ENCODE results near the gene TBX4.

Gene TBX4

DNA sequence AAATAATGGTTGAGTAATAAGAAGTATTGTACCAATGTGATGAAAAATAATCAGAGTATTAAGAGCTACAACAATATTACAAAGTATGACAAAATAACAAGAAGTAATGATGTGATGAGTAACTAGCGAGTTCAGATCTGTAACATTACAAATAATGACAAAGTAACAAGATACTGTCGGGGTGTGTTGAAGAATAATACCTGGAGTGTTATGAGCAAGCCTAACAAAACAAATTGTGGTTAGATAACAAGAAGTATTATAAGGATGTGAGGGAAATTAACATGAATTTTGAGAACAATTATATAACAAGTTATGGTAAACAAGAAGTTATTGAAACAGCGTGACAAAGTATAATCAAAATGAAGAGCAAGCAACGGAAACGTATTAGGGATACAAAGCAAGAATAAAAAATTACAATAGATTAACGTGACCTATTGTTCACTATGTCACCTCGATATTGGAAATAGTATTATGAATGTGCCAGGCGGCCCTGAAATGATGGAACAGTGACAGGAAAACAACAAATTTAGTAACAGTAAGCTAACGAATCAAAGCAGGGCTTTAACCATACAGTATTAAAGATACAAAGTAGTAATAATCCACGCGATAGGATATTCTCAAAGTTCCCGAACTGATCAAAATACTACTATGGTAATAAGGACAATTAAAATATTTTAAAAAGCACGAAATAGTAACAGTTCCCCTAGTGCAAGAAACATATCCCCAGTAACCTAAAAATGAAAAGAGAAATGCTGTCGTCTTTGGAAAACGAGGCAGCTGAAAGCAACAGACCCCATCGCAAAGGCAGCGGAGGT lies 1.6 kb downstream of the TBX4 start:
- DNase-seq (ENCODE audit: low read depth in 2 of 2, low spot score in 1 of 2), result no peak

DNA sequence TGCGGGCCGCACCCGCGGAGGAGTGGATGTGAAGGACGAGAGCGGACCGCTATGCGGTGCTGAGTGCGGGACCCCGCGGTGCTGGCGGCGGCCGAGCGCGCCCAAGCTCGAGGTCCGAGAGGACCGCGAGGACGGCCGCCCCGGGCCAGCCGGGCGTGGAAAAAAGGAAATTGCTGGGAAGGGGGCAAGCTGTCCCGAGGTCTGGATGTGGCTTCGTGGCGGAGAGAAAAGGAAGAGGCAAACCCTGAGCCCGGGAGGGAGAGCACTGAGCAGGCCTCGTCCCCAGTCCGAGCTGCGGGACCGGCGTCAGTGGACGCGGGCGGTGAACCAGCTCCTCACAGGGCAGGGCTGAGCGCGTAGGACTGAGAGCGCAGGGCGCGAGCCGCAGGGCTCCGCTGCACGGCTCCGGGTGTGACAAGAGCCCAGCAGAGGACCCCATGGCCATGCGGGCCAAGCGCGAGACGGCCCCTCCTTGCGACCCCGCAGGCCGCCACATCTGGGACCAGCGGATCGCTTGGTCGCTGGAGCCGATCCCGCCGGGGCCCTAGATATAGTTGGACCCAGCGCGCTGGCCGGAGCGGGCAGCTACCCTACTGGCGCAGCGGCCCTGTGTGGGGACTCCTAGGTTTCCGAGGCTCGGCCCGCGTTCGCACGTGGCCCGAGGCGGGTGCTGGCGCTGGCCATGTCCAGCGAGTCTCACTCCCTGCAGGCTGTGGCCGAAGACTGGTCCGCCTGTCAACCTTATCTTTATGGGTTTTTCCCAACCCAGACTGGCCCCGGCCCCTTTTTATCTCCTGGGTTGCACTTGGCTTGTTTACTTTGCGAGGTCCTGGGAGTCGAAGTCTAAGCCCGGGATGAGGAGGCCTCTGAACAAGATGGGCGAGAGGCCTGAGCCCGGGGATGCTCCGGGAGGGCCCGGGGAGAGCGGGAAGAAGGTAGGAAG lies 2.4 kb downstream of the TBX4 start:
- DNase-seq (ENCODE audit: low read depth in 2 of 2, low spot score in 1 of 2), result no peak

DNA sequence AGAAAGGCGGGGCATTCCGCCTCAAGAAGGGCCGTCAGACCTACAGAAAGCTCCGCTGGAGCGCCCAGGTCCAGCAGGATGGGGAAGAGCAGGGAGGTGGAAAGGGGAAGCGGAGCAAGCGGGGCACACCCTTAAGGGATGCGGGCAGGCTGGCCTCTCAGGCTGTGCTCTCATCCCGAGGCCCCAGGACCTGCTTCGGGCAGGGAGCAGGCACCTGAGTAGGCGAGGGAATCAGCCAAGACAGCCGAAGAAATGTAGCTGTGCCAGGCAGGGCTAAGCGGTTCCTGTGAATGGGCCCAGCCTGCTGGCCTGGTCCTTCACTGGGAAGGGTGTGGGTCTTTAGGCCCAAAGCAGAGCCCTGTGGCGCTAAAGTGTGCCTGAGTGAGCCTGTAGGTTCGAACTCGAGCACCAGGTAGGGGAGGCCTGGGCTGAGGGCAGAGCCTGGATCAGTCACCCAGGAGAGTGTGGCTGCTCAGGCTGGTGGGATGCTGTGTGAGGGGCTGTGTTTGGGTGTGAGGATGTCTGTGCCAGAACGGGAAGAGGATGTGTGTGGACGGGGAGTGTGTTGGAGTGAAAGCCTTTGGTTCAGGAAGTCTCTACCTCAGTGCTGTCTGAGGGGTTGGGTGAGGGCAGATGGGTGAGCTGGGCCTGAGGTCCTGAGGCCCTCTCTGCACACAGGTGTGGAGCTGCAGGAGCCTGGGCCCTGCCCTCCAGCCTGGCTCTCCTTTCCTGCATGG lies 3.3 kb downstream of the TBX4 start:
- no peak for DNase-seq (ENCODE audit: low read depth in 2 of 2, low spot score in 1 of 2)

DNA sequence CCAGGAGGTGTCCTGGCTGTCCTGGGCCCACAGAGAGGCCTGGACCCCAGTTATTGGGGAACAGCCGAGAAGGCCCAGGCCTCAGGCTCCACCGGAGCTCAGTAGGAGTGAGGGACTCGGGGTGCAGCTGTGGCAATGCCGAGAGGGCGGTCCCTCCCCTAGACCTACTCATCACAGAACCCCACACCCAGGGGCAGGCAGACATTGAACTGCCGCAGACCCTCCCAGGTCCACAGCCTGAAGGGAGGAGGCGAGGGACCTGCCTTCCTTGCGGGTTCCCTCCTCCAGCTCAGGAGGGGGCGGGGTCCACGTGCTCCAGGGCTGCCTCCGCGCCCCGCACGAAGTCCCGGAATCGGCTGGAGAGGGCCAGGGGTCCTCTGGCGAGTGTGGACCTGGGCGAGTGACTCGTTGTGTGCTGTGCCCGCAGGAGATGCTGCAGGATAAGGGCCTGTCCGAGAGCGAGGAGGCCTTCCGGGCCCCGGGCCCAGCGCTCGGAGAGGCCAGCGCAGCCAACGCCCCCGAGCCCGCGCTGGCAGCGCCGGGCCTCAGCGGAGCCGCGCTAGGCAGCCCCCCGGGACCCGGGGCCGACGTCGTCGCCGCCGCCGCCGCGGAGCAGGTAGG lies 3.9 kb downstream of the TBX4 start:
- no peak for DNase-seq (ENCODE audit: low read depth in 2 of 2, low spot score in 1 of 2)

DNA sequence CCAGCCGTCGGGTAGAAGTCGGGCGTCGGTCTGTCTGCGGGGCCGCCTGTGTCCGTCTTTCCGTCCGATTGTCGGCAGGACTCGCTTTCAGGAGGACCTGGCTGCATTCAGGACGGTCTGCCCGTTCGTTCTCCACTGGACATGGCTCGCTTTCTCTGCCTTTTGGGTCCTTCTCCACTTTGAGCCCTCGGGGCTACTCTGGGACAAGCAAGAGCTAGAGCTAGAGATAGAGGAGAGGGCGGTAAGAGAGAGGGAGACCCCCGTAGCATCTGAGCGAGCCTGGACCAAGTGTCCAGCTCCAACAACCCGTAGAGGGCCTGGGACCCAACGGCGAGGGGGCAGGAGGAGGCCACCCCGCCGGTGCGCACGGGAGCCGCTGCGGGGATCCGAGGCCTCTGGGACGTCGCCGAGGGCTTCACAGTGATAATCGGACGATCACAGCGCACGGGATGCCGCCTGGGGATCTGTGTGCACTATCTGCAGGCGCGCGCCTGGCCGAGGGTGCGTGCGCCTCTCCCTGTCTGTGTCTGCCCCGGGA lies 4.5 kb downstream of the TBX4 start:
- DNase-seq (ENCODE audit: low read depth in 2 of 2, low spot score in 1 of 2), result no peak

DNA sequence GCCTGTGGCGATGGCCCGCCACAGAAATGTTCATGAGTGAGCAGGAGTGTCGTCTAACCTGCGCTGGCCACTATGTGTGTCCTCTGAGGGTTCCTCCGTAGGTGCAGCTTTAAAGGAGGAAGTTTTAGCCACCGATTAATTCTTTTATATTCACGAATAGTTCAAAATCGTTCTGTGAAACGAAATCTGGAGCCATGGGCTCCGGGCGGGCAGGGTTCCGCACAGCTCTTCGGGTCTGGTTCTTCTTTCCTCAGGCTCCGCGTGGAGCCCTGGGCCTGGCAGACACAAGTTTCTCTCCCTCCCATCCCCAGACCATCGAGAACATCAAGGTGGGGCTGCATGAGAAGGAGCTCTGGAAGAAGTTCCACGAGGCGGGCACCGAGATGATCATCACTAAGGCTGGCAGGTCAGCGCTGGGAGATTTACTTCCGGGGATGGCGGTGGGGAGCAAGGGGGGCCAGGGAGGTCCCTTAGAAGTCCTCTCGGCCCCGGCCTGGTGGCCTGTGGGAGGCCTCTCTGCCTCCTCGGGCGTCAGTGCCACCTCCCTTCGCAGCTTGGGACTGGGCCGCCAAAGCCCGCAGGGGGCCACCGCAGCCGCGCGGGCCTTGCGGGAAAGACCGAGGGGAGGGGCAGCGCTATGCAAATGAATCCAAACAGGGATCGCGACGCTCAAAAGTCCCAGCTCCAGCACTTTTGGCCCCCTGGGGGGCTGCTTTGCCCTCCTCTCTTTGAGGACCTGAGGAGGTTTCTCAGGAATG lies 5.2 kb downstream of the TBX4 start:
- DNase-seq (ENCODE audit: low read depth in 2 of 2, low spot score in 1 of 2), result no peak

DNA sequence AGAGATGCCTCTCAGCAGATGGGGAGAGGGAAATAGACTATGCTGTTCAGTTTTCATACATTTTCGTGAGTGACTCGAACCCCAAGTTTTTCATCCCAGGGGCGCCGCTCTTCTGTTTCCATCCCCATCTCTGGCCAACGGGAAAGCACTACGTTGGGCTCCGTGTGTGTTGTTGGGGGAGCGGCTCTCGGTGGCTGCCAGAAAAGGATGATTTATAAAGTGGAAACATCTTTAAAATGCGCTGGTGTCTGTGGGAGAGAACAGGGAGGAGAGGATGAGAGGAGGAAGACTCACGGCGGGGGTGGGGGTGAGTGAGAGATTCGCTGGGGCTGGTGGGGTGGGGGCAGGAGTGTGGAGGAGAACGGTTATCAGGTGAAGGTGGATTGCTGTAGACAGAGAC lies 5.8 kb downstream of the TBX4 start:
- no peak for DNase-seq (ENCODE audit: low read depth in 2 of 2, low spot score in 1 of 2)

DNA sequence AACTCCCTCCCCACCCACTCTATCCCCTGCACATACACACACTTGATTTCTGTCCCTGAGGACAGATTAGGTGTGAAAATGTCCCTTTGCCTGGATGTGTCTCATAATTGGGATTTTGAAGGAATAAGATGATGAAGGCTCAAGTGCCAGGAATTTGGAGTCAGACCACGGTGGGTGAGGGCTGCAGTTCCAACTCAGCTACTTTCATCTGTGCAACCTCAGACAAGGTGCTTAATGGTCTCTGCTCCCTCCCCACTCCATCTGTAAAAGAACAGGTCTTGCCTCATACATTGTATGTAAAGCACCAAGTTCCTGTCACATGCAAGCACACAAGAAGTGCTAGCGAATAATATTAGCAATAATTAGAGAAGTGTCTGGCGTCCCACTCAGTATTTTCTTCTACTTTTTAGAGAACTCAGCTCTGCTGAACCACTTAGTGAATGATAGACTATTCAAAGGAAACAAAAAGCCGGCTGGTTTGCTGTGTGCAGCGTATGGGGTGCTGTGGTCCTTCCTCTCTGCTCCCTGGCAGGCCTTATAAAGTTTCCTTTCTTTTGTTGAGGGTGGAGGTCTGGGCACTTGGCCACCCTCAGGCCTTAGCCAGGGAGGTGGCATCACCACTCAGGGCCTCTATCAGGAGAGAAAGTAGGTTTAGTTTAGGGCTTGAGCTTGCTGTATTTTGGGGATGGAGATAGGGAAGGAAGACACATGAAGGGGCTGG lies 6.4 kb downstream of the TBX4 start:
- DNase-seq (ENCODE audit: low read depth in 2 of 2, low spot score in 1 of 2), result no peak

DNA sequence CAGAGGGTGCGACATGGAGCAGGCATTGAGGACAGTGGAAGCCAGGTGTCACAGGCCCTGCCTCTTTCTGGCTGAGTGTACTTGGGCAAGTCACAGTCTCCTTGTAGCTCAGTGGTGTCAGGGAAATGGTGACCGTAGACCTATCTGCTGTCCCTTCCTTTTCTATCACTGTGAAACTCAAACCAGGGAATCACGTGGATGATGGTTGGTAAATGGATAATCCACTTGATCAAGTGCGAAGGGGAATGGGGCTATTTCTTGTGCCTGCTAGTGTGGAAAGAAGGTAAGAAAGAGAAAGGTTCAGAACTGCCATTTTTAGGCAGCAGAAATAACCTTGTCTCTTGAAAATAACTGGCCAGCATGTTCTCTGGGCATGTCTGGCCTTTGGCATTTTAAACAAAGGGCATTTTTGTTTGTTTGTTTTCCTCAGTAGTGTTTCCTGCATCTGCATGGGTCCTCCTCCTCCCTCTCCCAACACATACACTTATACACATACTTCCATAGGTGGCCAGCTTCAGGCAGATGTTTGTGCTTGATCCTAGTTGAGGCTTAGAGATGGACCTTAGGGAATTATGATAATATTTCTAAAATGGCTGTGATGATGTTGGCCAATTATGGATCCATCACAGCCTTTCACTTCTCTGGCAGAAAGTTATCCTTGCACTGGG lies 7.1 kb downstream of the TBX4 start:
- DNase-seq (ENCODE audit: low read depth in 2 of 2, low spot score in 1 of 2), result no peak

DNA sequence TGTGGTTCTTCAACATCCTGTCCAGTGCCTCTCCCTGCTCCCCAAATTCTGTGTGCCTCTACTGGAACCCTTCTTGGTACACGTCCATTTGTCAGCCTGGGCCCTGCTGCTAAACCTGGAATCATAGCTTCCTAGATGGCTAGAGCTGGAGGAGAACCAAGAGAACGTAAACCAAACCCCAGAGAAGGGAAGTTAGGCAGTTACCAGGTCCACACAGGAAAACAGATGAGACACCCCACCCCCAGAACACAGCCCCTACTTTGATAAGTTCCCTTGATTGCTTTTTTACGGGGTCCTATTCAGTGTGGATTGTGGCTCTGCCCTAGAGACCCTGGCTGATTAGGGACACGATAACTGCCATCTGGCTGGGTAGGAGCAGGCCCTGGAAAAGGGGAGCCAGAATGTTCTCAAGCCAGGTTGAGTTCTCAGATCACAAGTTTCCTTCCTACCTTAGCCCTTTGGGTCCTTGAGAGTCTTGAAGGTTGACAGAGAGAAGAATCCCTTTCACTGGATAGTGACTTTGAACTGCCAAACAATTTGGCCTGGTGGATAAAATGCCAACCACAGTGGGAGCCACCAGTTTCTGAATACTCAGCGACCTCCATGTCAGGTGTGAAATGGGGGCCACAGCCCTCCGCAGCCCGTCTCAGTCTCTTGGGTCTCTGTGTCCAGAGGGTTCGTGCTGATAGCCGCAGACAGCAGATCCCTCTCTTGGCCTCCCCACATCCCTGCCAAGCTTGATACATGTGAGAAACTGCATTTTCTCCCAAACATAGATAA lies 7.9 kb downstream of the TBX4 start:
- DNase-seq (ENCODE audit: low read depth in 2 of 2, low spot score in 1 of 2), result no peak

DNA sequence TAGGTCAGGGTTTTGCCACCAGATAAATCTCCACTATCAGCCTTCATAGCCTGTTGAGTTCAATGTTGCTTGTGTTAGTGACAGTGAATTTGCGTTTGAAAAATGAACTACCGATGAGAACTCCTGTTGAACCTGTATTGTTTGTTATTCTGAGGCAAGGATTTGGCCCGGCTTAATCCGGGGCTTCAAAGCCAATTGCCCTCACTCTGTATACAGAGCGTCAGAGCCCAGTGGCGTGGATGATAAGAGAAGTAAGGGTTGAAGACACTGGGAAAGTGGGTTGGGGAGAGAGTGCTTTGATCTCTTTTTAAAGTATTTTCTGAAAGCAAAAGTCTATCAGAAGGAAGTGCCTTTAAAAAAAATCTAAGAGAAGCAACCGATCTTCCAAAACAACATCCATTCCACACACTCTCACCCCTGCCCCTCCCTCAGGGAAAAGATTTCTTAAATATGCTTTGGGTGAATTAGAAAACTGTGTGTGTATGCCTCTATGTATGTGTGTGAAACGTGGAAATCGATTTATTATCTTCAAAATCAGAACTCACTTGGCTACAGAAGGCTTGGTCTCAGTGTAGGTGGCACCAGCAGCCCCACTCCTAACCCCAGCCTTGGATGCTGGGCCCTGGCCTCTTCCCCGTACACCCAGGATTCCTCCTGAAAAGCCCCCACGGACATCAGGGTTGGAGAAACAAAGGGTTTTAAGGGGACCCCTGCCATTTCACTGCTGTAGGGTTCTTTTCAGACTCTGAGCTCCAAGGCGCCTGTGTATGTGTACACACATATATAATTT lies 8.8 kb downstream of the TBX4 start:
- no peak for DNase-seq (ENCODE audit: low read depth in 2 of 2, low spot score in 1 of 2)

DNA sequence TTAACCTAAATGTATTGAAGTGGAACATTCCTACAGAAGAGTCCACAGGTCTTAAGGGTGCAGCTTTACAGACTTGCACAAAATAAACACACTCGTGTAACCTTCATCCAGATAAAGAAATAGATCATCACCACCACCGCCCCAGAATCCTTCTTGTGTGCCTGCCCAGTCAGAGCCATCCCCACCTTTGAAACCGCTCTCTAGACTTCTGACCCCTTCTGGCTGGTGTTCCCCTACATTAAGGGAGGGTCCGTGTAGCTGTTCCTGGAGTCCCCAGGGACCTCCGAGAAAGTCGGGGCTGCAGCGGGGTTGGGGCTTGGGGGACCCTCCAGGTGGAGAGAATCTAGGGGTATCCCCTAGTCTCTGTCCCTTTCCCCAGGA lies 9.4 kb downstream of the TBX4 start:
- no peak for DNase-seq (ENCODE audit: low read depth in 2 of 2, low spot score in 1 of 2)

DNA sequence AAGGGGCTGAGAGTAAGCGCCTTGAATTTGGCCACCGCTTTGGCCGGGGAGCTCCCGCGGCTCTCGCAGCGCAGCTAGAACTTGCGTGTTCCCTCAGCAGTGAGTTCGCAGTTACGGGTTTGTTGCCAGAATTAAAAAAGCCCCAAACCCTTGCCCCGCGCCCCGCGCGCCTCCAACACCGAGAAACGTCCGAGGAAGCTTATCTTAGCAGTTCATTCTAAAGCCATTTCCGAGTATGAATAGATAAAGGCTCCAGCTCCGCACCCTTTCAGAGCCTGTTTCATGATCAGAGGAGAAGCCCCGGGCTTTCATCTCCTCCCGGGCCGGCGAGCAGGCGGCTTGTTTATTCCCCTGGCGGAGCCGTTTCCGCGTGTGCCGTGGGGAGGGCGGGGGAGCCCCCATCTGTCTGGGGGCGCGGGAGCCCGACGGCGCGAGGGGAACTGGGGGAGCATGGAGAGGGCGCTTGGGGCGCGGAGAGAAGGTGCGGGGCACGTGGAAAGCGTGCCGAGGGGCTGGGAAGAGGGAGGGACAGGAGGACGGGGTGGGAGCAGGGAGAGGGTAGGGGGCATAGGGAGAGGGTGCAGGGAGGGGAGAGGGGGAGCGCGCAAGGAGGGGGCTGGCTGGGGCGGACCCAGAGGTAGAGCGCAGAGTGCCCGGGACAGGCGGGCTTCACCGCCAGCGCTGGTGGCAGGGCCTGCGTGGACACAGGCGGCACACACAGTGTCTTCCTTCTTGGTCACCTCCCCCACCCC lies 9.9 kb downstream of the TBX4 start:
- no peak for DNase-seq (ENCODE audit: low read depth in 2 of 2, low spot score in 1 of 2)

DNA sequence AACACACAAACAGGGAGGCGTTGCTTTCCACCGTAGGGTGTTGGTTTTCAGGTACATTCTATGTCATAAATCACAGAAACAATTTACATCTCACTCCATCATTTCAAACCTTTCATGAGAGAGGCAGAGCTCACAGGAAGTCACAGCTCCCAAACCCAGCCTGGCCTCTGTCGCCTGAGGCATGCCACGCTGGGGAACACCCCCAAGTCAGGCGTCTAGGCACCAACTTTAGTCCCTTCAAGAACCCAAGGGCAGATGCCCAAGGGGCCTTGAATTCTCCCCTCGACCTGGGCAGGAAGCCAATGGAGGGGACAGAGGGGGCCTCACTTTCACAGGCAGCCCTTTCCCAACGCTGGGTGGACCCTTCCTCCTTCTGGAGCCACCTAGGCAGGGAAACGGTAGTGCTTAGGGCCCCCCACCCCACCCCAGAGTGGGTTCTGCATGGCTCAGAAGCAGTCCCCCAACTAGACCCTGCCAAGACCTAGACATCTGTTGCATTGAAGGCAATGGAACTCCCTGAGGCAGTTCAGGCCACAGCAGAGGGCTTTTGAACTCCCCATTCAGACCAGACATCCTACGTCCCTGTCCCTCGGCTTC lies 10.6 kb downstream of the TBX4 start:
- DNase-seq (ENCODE audit: low read depth in 2 of 2, low spot score in 1 of 2), result no peak

DNA sequence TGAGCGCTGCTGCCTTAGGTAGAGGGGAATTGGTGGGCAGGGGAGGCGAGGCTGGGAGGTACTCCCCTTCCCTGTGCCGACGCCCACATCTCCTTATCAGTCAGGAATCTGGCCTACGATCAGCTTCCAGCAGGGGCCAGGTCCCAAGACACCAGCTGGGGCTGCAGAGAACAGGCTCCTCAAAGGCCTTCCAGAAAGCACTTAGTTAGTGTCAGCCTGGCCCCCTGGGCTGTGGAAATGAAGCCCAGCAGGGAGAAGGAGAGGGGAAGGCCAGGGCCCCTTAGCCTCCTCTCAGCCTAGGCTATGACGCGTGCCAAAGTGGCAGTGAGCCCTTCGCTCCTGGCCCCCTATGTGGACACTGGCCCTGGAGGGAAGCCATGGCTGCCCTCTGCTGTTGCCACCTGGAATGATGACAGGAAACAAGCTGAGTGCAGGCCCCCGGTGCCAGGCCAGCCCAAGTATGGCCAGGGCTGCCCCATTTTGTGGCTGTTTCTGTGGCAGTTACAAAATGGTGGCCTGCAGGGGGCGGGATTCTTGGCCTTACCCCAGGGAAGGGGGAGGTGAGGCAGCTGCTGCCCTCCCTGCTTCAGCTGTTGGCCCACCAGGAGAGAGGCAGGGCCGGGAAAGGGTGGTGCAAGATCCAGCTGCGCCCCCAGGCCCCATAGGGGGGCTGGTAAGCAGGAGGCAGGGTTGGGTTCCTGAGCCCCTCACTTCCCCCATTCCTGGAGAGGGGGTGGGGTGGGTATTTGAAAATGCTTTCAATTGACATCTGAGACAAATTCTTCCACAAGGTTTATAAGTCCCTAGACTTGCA lies 11.3 kb downstream of the TBX4 start:
- DNase-seq (ENCODE audit: low read depth in 2 of 2, low spot score in 1 of 2), result no peak
